ENCODE measurements around the gene COL4A2. TPM values are rescaled to one million over a fixed set of nuclear protein-coding genes. Genes with fewer than 3 reads are reported as not detected.

Gene COL4A2
- total and polyA plus RNA-seq, 12 donors, result 70.9 to 1,589 (median 171) TPM

DNA sequence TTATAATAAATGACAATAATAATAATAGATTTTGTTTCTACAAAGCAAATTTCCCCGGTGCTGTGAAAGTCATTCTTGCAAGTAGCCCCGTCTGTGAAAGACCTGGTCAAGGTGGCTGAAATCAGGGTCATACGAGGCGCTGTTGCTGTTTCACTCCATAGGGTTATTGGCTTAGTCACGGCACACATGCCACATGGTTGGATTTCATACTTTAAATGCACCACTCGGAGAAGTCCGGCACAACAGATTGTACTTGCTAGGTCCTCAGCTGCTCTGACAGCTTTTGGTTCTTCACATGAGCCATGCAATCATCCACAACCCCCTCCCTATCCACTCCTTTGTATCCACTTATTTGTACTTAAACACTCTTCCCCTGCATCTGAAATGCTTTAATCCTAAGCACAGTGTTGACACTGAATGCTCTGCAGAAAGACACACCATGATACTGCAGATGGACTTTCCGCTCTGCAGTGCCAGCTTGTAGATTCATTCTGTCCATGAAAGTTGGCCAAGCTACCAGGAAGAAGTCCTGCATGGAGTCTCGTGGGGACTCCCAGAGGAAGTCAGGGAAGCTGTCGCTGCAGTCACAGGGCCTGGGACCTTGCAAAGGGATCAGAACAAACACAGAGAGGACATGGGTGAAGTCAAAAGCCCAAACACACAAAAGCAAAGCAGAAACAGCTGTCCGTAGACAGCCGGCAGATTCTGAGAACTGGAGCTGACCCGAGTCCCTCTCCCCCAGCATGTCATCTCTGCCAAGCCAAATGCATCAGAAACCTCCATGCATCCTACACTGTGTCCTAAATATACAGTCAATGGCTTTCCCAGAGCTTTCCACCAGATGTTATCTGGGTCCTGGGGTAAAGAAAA lies 124.6 kb downstream of the COL4A2 start:
- Histone ChIP-seq H3K36me3 (replicated peaks in 1 of 2) (peaks cover 0 to 16% of the 10 kb centered on the region in 2 donors), H3K4me3 (no peak overlapping the region), H3K27me3 (no peaks in the 10 kb centered on the region), H3K4me1 (replicated peaks in 1 of 2) (peaks cover 0 to 13% of the 10 kb centered on the region in 2 donors), H3K9me3 (replicated peaks in 1 of 3) (no peaks in the 10 kb centered on the region), H3K27ac (peak overlapping the region in 2 of 5 donors; percentile 63 to 78)
- no peak for TF ChIP-seq POLR2A (IDR thresholded peaks at IDR 0.05)
- TF ChIP-seq, protein P1, sequence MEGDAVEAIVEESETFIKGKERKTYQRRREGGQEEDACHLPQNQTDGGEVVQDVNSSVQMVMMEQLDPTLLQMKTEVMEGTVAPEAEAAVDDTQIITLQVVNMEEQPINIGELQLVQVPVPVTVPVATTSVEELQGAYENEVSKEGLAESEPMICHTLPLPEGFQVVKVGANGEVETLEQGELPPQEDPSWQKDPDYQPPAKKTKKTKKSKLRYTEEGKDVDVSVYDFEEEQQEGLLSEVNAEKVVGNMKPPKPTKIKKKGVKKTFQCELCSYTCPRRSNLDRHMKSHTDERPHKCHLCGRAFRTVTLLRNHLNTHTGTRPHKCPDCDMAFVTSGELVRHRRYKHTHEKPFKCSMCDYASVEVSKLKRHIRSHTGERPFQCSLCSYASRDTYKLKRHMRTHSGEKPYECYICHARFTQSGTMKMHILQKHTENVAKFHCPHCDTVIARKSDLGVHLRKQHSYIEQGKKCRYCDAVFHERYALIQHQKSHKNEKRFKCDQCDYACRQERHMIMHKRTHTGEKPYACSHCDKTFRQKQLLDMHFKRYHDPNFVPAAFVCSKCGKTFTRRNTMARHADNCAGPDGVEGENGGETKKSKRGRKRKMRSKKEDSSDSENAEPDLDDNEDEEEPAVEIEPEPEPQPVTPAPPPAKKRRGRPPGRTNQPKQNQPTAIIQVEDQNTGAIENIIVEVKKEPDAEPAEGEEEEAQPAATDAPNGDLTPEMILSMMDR (IDR thresholded peaks at IDR 0.05), result no peak
- WGBS, 4 donors, result 76 to 85% (median 83%) methylated on average over 13 of the region's 13 CpGs
- intact Hi-C loops (cut with DNase I), result no loop called here
- DNase-seq, result peak in 1 of 7 donors; percentile 57

DNA sequence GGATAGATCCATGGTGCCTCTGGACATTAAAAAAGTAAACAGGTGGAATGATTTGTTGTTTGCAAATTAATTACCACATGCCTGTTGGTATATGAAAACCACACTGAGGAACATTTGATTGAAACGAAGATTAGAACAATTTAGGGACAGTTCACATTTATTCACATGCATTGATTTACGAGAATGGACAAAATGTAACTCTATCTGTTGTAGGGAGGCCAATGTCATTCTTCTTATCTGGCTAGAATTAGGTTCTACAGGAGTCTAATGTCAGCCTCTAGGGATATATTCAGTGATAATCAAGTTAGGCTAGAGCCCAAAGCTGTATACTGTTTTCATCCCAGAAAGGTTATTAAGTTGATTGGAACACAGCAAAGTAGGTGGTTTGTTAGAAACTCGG lies 125.4 kb downstream of the COL4A2 start:
- peaks cover 0 to 13% of the 10 kb centered on the region in 2 donors for H3K4me1 ChIP-seq (replicated peaks in 1 of 2)
- H3K4me3 ChIP-seq, result no peak overlapping the region
- WGBS, 4 donors, result 63 to 69% (median 67%) methylated on average over 3 of the region's 3 CpGs
- DNase-seq, result no peak
- TF ChIP-seq, protein P1 (IDR thresholded peaks at IDR 0.05), result no peak
- TF ChIP-seq POLR2A (IDR thresholded peaks at IDR 0.05), result no peak
- H3K9me3 ChIP-seq (replicated peaks in 1 of 3), result no peaks in the 10 kb centered on the region
- no peaks in the 10 kb centered on the region for H3K27me3 ChIP-seq
- intact Hi-C loops (cut with DNase I), result no loop called here
- peak overlapping the region in 2 of 5 donors; percentile 63 to 78 for H3K27ac ChIP-seq
- peaks cover 0 to 16% of the 10 kb centered on the region in 2 donors for H3K36me3 ChIP-seq (replicated peaks in 1 of 2)

DNA sequence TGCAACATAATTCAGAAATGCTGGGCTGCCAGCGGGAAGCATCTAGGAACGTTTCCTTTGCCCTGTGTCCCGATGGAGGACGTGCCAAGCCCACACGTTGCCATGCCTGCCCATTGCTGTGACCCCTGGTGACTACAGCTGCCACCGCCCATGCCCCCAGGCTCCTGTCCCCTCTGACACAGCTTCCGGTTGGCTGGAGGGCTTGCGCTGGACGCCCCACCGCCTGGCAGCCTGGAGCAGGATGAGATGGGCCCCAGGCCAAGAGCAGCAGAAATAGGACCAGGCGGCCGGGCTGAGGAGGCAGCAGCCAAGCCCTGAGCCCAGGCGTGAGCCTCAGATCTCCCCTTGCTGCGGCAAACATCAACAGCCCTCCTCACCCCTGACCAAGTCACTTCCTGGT lies 125.9 kb downstream of the COL4A2 start:
- Histone ChIP-seq H3K36me3 (replicated peaks in 1 of 2) (peaks cover 0 to 20% of the 10 kb centered on the region in 2 donors), H3K9me3 (replicated peaks in 1 of 3) (no peaks in the 10 kb centered on the region), H3K4me1 (replicated peaks in 1 of 2) (peaks cover 0 to 13% of the 10 kb centered on the region in 2 donors), H3K27me3 (no peaks in the 10 kb centered on the region), H3K4me3 (no peak overlapping the region), H3K27ac (peak overlapping the region in 2 of 5 donors; percentile 63 to 78)
- TF ChIP-seq, protein P1 (IDR thresholded peaks at IDR 0.05), result no peak
- TF ChIP-seq POLR2A (IDR thresholded peaks at IDR 0.05), result no peak
- intact Hi-C loops (cut with DNase I), result no loop called here
- DNase-seq, result peak in 1 of 7 donors; percentile 66
- WGBS, 4 donors, result 33 to 64% (median 56%) methylated on average over 7 to 14 of the region's 14 CpGs

DNA sequence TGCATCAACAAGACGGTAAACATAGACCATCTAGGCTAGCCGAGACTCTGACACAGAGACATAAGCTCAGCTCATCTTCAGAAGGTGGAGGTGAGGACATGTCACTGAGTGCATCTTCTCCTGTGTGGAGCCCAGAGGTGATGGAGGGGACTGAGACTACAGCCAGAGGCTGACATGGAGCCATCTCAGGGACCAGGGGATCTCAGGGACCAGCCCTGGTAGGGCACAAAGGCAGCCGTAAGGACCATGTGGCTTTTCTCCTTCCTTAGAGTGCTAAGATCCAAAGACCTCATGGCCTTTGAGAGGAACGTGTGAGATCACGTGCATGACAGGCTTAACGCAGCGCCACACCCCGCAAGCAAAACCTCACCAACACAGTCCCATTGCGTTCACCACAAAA lies 127.5 kb downstream of the COL4A2 start:
- Histone ChIP-seq H3K36me3 (replicated peaks in 1 of 2) (peaks cover 0 to 23% of the 10 kb centered on the region in 2 donors), H3K4me1 (replicated peaks in 1 of 2) (peaks cover 0 to 13% of the 10 kb centered on the region in 2 donors), H3K27me3 (no peaks in the 10 kb centered on the region), H3K4me3 (no peak overlapping the region), H3K27ac (no peak overlapping the region), H3K9me3 (replicated peaks in 1 of 3) (no peaks in the 10 kb centered on the region)
- peak in 1 of 7 donors; percentile 24 for DNase-seq
- intact Hi-C loops (cut with DNase I), result no loop called here
- 92 to 98% (median 93%) methylated on average over 9 of the region's 9 CpGs for WGBS, 4 donors
- TF ChIP-seq POLR2A (IDR thresholded peaks at IDR 0.05), result no peak
- TF ChIP-seq, protein P1 (IDR thresholded peaks at IDR 0.05), result no peak
